Measurements from ENCODE around the gene ELOVL6. TPM values are rescaled to one million over a fixed set of nuclear protein-coding genes. Genes with fewer than 3 reads are reported as not detected.

The ELOVL6 gene
- total RNA-seq, 2 donors from 2014 or later = 43.7 to 66.3 TPM

DNA sequence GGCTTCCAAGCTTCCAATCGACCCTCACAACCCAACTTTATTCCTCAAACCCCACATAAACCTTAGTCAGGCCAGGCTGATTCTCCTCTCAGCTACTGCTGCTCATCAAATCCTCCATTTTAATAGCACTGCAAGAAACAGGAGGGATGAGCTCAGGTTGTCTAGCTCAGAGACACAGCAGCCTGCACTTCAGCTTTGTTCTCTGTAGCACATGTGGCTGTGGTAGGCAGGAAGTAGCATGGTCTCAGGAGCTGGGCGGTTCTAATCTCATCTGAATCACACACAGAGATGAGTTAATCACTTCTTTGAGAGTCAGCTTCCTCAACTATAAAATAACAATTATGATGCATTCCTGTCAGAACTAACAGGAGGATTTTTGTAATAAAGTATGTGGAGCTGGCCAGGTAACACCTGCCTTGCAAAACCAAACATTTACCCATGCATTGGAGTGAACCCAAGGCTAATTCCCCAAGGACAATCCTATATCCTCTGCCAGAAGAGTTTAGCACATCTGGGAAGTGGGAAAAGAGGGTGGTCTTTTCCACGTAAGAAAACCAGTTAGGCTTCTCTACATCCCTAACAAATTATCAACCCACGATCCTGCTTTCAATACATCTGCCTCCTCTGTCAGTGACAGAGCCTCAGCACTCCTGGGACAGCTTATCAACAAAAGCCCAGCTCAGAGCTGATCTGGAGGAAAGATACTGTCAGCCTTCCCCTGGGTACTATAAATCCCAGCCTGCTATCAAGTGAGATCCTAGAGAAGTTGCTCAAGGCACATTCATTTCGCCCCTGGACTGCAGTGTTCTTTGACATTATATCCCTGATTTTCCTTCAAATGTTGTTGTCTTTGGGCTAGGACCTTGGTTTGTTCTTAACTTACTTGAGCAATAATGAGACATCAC is 32.8 kb downstream of the ELOVL6 start:
- Histone ChIP-seq H3K27ac (peak overlapping the region; percentile 57), H3K27me3 (no peaks in the 10 kb centered on the region), H3K9me3 (no peaks in the 10 kb centered on the region), H3K9ac (ENCODE audit: low read depth in 2 of 2, low read length in 2 of 2) (peak overlapping the region in 1 of 2 donors; percentile 7), H3K4me3 (no peak overlapping the region), H3K36me3 (no peaks in the 10 kb centered on the region), H3K4me1 (peaks cover 13% of the 10 kb centered on the region)
- TF ChIP-seq, protein P1, sequence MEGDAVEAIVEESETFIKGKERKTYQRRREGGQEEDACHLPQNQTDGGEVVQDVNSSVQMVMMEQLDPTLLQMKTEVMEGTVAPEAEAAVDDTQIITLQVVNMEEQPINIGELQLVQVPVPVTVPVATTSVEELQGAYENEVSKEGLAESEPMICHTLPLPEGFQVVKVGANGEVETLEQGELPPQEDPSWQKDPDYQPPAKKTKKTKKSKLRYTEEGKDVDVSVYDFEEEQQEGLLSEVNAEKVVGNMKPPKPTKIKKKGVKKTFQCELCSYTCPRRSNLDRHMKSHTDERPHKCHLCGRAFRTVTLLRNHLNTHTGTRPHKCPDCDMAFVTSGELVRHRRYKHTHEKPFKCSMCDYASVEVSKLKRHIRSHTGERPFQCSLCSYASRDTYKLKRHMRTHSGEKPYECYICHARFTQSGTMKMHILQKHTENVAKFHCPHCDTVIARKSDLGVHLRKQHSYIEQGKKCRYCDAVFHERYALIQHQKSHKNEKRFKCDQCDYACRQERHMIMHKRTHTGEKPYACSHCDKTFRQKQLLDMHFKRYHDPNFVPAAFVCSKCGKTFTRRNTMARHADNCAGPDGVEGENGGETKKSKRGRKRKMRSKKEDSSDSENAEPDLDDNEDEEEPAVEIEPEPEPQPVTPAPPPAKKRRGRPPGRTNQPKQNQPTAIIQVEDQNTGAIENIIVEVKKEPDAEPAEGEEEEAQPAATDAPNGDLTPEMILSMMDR (IDR thresholded peaks at IDR 0.05) = no peak
- intact Hi-C loops (cut with DNase I) = no loop called here
- DNase-seq = peak; percentile 48

GRCh38 chr4:110164856-110165255 is 33.6 kb downstream of the ELOVL6 start:
- Histone ChIP-seq H3K4me3 (no peak overlapping the region), H3K9me3 (no peaks in the 10 kb centered on the region), H3K36me3 (no peaks in the 10 kb centered on the region), H3K27me3 (no peaks in the 10 kb centered on the region), H3K27ac (peak overlapping the region; percentile 57), H3K4me1 (peaks cover 13% of the 10 kb centered on the region), H3K9ac (ENCODE audit: low read depth in 2 of 2, low read length in 2 of 2) (no peak overlapping the region)
- intact Hi-C loops (cut with DNase I) = no loop called here
- DNase-seq = no peak
- TF ChIP-seq, protein P1 (IDR thresholded peaks at IDR 0.05) = no peak

- Histone ChIP-seq H3K36me3 (no peaks in the 10 kb centered on the region), H3K27me3 (no peaks in the 10 kb centered on the region), H3K4me3 (no peak overlapping the region), H3K4me1 (peaks cover 13% of the 10 kb centered on the region), H3K9ac (ENCODE audit: low read depth in 2 of 2, low read length in 2 of 2) (no peak overlapping the region), H3K27ac (no peak overlapping the region), H3K9me3 (no peaks in the 10 kb centered on the region)
- intact Hi-C loops (cut with DNase I) = no loop called here
- DNase-seq = no peak
- TF ChIP-seq, protein P1 (IDR thresholded peaks at IDR 0.05) = no peak
Measured at GRCh38 chr4:110164251-110164650, 34.2 kb downstream of the ELOVL6 start.

- peaks cover 13% of the 10 kb centered on the region for H3K4me1 ChIP-seq
- H3K36me3 ChIP-seq = no peaks in the 10 kb centered on the region
- TF ChIP-seq, protein P1 (IDR thresholded peaks at IDR 0.05) = no peak
- DNase-seq = no peak
- no peaks in the 10 kb centered on the region for H3K9me3 ChIP-seq
- intact Hi-C loops (cut with DNase I) = no loop called here
- no peak overlapping the region for H3K27ac ChIP-seq
- H3K9ac ChIP-seq (ENCODE audit: low read depth in 2 of 2, low read length in 2 of 2) = no peak overlapping the region
- H3K27me3 ChIP-seq = no peaks in the 10 kb centered on the region
- H3K4me3 ChIP-seq = no peak overlapping the region
Measured at GRCh38 chr4:110163327-110164069, 34.9 kb downstream of the ELOVL6 start.

DNA sequence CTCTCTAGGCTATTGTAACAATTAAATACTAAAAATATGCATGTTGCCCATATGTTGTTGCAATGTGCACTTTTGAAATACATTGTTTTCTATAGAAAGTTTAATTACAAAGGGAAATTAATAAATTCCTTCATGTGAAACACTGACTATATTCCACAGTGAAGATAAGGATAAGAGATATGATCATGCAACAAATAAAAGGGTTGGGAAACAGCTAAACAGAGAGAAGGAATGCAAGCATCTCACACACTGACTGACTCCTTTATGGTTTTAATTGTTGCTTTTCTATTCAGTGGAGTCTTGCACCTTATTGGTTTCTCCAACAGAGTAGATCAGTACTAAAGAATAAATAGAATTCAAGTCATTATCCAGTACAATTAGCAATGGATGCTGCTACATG is 37.8 kb downstream of the ELOVL6 start:
- TF ChIP-seq, protein P1 (IDR thresholded peaks at IDR 0.05) = no peak
- intact Hi-C loops (cut with DNase I) = no loop called here
- H3K9ac ChIP-seq (ENCODE audit: low read depth in 2 of 2, low read length in 2 of 2) = no peak overlapping the region
- no peak overlapping the region for H3K4me3 ChIP-seq
- H3K9me3 ChIP-seq = no peaks in the 10 kb centered on the region
- H3K36me3 ChIP-seq = no peaks in the 10 kb centered on the region
- no peak overlapping the region for H3K27ac ChIP-seq
- no peak for DNase-seq
- peaks cover 8% of the 10 kb centered on the region for H3K4me1 ChIP-seq
- H3K27me3 ChIP-seq = no peaks in the 10 kb centered on the region
